Measurements from ENCODE around the gene ATP1A2. TPM values are rescaled to one million over a fixed set of nuclear protein-coding genes. Genes with fewer than 3 reads are reported as not detected.

The ATP1A2 gene
- total and polyA plus RNA-seq, 2 donors (not counting 3 experiments of a cell fraction or from before 2014, with no cell fraction given): not detected

- FAIRE-seq: no peak
- dilution Hi-C loops (cut with MboI; ENCODE audit: extremely low pct_ligation_motif_present, low sequenced_read_pairs): no loop called here
Observed at GRCh38 chr1:160120797-160121196, 5.2 kb downstream of the ATP1A2 start.

More at GRCh38 chr1:160120797-160121196, 5.2 kb downstream of the ATP1A2 start:
- CTCF ChIA-PET: interaction anchor here (1.4 kb wide), 1 partner anchor 20 kb away, joined by 5 read pairs; no protein-coding TSS in a partner anchor
- Histone ChIP-seq H2AFZ (ENCODE audit: low read depth, low read length) (no peak overlapping the region), H3K9me1 (replicated peaks; ENCODE audit: control insufficient read depth, extremely low read depth, insufficient read depth, low read length) (no peaks in the 10 kb centered on the region), H3K4me2 (ENCODE audit: insufficient read depth, low read length) (no peak overlapping the region), H3K9ac (replicated peaks; ENCODE audit: extremely low read depth, insufficient read depth, low read length) (no peak overlapping the region), H3K4me1 (ENCODE audit: control insufficient read depth, extremely low read depth, insufficient read depth, low read length) (no peaks in the 10 kb centered on the region), H3K4me3 (replicated peaks in 1 of 3; ENCODE audit: insufficient read depth in 1 of 3, low read depth in 1 of 3, low read length in 3 of 3) (no peak overlapping the region), H3K27ac (ENCODE audit: insufficient read depth, low read depth, low read length) (no peak overlapping the region), H3K27me3 (ENCODE audit: control insufficient read depth in 2 of 2, insufficient read depth in 2 of 2, low read length in 2 of 2) (peaks cover 11 to 12% of the 10 kb centered on the region in 2 experiments), H3K9me3 (replicated peaks; ENCODE audit: control insufficient read depth, insufficient read depth, low read length) (no peaks in the 10 kb centered on the region), H4K20me1 (replicated peaks; ENCODE audit: control insufficient read depth, extremely low read depth, insufficient read depth, low read length) (no peaks in the 10 kb centered on the region), H3K36me3 (ENCODE audit: control insufficient read depth in 2 of 2, extremely low read depth in 1 of 2, insufficient read depth in 2 of 2, low read length in 2 of 2) (no peaks in the 10 kb centered on the region), H3K79me2 (ENCODE audit: control insufficient read depth, insufficient read depth, low read length) (no peaks in the 10 kb centered on the region)
- BruUV-seq (replicated peaks): no TSS peak
- intact Hi-C loops (cut with micrococcal nuclease): no loop called here
- POLR2A ChIA-PET: no interaction called here
- DNase-seq (ENCODE audit: low read depth, low spot score): no peak
- TF ChIP-seq EZH2 (IDR thresholded peaks at IDR 0.05; ENCODE audit: borderline replicate concordance, low read depth, low read length, severe bottlenecking) (no peak), CTCF (IDR thresholded peaks at IDR 0.05; ENCODE audit: extremely low read depth in 1 of 2, insufficient read depth in 1 of 2, low read depth in 1 of 2, low read length in 2 of 2) (no peak), GATA2 (IDR thresholded peaks at IDR 0.05; ENCODE audit: insufficient read depth, insufficient read length, low read depth, low read length) (no peak), POLR2A (IDR thresholded peaks at IDR 0.05; ENCODE audit: low read depth, low read length) (no peak), FOS (IDR thresholded peaks at IDR 0.05; ENCODE audit: borderline replicate concordance, insufficient read depth, low read length) (no peak), MAX (IDR thresholded peaks at IDR 0.05; ENCODE audit: insufficient read depth, insufficient read length) (no peak), JUN (IDR thresholded peaks at IDR 0.05; ENCODE audit: borderline replicate concordance, insufficient read depth, insufficient read length, low read depth) (no peak), MYC (IDR thresholded peaks at IDR 0.05; ENCODE audit: low read depth, low read length) (no peak)

Measured in endothelial cell of umbilical vein (primary cell).